Loucy (cell line): ENCODE data around the gene MFSD8.

Source experiments
- CTCF ChIP-seq: fragments of 200-600 bp; sonication (generic); conservative IDR thresholded peaks from 2 replicates; pipeline ENCODE4 v1.5.1; 2014; ENCODE audit warnings: mild to moderate bottlenecking, antibody characterized with exemption, low read length
- EZH2phosphoT487 ChIP-seq: fragments of 200-600 bp; IDR thresholded peaks from 2 replicates; pipeline ENCODE4 v1.6.1; 2018; ENCODE audit warnings: antibody characterized with exemption, mild to moderate bottlenecking, moderate library complexity, borderline replicate concordance

GRCh38 chr4:127868196-127868595 is 96.8 kb downstream of the MFSD8 start:
- no peak for TF ChIP-seq EZH2phosphoT487
- TF ChIP-seq CTCF: no peak
